HG02973 (cell line): ENCODE data around the gene C2CD3.
"Not testable (repeated sequence)": the region's sequence is repeated elsewhere in the genome, so short reads cannot be mapped to it uniquely, and the experiment has no call there.

Experiments
- ATAC-seq: cut with Tn5 transposase; IDR thresholded peaks from one replicate; pipeline ENCODE4 v1.9.1; 2021; ENCODE audit warnings: moderate library complexity; ENCODE audit not compliant: unreplicated experiment

The C2CD3 gene

DNA sequence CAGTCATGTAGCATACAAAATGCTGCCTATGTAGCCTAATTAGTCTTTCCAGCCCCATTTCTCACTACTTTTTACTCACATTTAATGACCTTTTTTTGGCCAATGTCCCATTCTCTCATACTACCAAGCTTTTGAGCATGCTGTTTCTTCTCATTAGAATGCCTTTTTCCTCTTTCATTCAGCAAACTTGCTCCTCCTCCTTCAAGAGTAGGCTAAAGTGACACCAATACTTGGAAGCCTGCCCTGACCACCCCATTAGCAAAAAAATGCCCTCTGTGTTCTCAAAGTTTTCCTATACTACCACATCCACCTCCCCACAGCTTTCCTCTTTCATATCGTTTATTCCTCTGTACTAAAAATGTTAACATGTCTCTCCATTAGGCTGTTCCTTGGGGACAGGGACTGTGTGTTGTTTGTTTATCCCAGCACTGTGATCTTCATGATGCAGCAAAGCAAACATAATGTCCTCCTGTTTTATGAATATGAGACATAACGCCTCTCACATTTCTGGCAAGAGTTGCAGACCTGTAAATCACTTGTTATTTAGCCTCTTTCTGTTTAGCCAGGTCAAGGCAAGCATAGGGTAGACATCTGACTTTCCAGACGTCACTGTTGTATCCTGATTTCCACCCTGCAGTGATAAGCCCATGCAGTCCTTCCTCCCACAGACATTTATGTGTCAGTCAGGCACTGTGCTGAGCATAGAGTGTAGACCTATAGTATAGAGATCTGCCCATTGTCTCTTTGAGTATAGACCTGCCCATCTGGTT lies 99.9 kb downstream of the C2CD3 start:
- ATAC-seq, result no peak

DNA sequence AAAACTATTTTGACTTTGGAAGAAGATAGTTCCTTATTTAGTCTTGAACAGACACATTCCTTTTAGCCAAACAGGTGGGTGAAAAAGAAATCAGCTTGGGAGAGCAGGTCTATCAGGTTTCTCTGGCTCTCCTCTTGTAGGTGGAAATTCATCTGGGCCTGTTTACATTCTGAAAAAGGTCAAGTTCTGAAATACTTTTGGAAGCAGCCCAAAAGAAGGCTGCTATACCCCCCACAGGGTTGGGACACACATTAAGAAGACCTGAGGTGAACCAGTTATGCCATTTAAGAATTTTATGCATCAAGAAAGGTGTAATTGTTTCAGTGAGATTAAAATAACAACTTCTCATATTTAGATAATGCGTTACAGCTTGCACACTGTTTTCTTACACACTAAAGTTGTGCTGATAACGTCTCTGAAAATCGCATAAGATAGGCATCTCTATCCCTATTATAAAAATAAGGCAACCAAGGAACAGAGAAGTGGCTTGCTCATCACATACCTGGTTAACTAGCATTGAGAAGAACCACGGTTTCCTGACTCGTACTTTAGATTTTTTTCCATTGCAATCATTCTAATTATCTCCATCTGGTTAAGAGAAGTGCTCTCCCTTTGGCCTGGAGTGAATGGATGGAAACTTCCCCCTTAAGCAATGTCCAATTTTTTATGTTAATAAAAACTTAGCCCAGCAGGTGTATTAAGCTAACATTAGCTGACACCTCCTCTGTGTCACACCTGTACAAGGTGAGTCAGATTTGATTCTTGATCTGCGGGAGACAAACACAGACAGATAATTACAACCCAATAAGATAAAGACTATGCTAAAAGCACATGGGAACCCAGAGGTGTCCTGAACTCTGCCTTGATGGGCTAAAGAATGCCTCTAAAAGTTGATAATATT lies 101.4 kb downstream of the C2CD3 start:
- ATAC-seq, result no peak

DNA sequence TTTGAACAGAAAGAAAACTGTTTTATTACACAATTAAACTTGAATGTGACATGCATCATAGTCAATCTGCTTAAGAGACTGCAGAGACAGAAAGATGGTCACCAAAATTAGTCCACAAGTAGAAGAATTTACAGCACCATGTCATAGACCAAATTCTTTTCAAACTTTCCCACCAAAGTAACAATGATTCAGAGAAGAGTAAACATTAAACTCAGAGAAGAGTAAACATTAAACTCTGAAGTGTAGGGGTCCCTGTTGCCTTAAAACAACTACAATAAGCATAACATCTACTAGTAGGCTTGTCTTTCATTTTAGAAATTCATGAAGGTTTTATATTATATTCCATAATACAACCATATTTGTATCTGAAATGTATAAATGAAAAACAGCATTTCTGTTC lies 104.1 kb downstream of the C2CD3 start:
- ATAC-seq, result not testable (repeated sequence)

DNA sequence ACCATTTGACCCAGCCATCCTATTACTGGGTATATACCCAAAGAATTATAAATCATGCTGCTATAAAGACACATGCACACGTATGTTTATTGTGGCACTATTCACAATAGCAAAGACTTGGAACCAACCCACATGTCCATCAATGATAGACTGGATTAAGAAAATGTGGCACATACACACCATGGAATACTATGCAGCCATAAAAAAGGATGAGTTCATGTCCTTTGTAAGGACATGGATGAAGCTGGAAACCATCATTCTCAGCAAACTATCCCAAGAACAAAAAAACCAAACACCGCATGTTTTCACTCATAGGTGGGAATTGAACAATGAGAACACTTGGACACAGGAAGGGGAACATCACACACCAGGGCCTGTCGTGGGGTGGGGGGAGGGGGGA lies 105.3 kb downstream of the C2CD3 start:
- ATAC-seq, result not testable (repeated sequence)

DNA sequence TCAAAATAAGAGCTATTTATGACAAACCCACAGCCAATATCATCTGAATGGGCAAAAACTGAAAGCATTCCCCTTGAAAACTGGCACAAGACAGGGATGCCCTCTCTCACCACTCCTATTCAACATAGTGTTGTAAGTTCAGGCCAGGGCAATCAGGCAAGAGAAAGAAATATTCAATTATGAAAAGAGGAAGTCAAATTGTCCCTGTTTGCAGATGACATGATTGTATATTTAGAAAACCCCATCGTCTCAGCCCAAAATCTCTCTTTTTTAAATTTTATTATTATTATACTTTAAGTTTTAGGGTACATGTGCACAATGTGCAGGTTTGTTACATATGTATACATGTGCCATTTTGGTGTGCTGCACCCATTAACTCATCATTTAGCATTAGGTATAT lies 107.2 kb downstream of the C2CD3 start:
- ATAC-seq, result not testable (repeated sequence)

DNA sequence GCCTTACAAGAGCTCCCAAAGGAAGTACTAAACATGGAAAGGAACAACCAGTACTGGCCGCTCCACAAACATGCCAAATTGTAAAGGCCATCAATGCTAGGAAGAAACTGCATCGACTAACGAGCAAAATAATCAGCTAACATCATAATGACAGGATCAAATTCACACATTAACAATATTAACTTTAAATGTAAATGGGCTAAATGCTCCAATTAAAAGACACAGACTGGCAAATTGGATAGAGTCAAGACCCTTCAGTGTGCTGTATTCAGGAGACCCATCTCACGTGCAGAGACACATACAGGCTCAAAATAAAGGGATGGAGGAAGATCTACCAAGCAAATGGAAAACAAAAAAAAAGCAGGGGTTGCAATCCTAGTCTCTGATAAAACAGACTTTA lies 109.2 kb downstream of the C2CD3 start:
- not testable (repeated sequence) for ATAC-seq

DNA sequence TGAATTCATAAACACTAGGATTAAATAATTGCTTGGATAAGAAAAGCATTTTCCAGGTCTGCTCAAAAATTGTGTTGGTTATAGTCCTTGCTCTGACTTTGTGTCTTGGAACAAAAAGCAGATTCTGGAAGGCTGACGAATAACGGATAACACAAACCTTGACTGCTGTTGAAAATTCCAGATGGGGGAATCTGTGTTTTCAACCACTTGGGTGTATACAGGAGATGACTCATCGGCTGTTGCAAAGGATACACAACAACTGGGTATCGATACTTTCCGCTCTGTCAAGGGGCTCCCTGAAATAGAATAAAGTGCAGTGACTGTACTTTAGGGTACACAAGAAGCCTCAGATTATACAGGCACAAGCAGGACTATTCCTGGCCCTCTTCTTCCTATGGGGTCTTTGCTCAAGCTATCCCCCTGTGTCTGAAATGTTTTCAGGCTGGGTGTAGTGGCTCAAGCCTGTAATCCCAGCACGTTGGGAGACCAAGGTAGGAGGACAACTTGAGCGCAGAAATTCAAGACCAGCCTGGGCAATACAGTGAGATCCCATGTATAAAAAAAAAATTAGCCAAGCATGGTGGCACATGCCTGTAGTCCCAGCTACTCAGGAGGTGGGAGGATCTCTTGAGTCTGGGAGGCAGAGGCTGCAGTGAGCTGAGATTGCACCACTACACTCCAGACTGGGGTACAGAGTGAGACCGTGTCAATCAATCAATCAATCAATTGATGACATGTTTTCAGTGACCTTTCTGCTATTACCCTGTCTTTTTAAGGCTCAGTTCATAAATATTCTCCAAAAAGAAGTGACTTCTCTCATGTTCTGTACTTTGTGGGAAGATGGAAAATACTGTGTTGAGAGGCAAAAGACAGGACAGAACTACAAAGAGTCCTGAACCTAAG lies 113.3 kb downstream of the C2CD3 start:
- ATAC-seq, result no peak

DNA sequence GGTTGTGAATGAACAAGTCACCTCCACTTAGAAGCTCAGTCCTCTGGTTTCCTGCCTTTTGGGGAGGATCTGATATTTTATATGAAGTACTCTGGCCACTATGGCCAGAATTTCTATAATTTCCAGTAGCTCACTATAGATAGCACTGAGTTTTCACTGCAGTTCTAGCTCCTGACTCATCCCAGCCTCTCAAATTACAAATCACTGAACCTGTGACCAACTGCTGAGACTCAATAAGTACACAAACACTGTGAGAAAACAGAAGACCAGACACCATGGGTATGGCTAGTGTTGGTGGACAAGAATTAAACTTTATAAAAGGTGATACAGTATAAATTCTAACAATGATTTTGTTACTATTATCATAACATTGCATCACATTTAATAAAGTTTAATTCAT lies 114.9 kb downstream of the C2CD3 start:
- no peak for ATAC-seq

DNA sequence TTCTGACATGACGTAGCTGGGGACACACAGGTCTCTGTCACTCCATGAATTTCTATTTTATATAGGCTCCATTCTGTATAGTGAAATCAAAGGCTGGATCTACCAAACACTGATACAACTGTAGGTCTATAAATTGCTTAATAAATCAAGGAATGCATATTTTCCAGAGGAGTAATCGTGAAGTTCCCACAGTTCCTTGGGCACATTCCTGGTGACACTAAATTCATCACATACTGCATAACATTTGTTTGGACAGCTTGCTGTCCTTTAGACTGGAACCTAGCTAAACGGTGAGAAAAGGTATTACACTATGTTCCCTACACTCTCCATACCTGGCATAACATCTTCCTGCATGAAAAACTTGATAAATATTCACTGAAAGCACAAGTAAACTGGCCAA lies 120.3 kb downstream of the C2CD3 start:
- no peak for ATAC-seq

DNA sequence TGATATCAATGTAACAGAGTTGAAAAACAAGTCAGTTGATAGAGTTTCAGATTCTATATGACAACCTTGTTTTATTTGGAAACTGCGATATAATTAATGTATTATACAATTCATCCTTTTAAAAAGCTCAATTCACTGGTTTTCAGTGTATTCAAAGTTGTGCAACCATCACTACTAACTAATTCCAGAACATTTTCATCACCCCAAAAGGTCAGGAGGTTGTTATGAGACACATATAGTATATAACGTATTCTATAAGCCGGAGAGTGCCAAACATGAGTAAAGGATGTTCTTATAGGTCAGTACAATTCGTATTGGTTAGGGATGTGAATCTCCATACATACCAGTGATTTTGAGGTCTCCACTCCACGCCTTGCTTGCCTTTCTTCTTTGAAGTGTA lies 121.8 kb downstream of the C2CD3 start:
- ATAC-seq, result no peak

DNA sequence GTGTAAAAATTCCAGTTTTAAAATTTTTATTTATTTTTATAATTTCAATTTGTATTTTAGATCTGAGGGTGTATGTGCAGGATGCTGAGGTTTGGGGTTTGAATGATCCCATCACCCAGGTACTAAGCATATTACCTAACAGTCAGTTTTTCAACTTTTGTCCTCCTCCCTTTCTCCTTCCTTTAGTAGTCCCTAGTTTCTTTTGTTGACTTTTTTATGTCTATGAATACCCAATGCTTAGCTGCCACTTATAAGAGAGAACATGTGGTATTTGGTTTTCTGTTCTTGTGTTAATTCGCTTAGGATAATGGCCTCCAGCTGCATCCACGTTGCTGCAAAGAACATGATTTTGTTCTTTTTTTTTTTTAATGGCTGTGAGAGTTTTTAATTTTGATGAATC lies 126.3 kb downstream of the C2CD3 start:
- ATAC-seq, result no peak

DNA sequence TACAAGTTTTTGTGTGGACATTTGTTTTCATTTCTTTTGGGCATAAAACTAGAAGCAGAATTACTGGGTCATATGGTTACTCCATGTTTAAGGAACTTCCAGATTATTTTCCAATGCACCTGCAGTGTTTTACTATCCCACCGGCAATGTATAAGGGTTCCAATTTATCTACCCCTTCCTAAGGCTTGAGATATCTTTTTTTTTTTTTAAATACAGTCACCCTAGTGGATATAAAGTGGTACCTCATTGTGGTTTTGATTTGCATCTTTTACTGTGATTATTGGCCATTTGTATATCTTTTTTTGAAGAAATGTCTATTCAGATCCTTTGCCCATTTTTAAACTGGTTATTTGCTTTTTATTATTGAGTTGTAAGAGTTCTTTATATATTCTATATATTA lies 127.4 kb downstream of the C2CD3 start:
- ATAC-seq, result no peak

DNA sequence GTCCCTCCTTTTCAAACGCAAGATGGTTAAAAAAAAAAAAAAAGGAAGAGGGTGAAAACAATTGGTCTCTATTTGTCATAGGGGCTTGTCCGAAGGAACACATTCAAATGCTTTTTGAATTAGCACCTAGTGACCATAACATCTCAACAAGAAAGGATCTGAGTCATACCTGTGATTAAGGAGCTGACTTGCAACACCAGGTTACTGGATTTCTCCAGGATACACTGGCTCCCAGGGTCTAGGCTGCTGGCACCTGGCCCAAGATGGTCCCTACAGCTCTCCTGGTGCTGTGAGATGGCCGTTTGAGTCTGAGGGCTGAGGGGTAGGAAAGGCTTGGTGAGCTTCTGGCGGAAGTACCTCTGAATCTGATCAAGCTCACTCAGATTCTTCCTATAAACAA lies 133.5 kb downstream of the C2CD3 start:
- ATAC-seq, result no peak

DNA sequence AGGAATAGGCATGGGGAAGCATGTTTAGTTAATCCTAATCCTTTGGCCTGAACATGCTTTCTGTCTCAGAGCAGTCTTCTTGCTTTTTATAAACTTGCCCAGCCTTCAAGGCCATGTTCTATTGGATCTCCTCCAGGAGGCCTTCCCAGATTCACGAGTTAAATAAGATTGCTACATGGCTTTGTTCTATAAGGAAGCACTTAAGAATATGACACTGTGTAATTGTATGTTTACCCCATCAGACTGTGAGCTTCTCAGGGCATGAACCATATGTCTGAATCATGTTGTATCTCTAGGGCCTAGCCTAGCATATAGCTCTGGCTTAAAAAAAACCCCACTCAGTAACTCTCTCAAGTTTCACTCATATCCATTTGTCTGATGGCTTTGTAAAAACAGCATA lies 135.5 kb downstream of the C2CD3 start:
- no peak for ATAC-seq

DNA sequence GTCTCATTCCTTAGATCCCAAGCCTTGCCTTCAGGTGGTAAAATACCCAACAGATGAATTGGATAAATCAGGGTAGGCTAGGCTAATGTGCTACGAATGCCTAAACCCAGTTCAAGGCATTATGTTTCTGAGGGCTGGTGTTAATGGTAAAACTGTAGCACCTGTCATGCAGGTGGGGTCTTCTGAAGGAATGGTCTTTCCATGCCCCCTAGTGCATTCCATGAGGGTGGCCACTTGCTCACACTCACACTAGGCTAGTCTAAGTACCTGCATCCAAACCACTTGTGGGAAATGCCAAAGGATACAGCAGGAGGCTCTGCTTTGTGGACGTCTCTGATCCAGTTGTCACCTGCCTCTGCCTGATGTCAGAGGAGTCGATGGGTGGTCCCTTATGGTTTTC lies 137.8 kb downstream of the C2CD3 start:
- no peak for ATAC-seq

DNA sequence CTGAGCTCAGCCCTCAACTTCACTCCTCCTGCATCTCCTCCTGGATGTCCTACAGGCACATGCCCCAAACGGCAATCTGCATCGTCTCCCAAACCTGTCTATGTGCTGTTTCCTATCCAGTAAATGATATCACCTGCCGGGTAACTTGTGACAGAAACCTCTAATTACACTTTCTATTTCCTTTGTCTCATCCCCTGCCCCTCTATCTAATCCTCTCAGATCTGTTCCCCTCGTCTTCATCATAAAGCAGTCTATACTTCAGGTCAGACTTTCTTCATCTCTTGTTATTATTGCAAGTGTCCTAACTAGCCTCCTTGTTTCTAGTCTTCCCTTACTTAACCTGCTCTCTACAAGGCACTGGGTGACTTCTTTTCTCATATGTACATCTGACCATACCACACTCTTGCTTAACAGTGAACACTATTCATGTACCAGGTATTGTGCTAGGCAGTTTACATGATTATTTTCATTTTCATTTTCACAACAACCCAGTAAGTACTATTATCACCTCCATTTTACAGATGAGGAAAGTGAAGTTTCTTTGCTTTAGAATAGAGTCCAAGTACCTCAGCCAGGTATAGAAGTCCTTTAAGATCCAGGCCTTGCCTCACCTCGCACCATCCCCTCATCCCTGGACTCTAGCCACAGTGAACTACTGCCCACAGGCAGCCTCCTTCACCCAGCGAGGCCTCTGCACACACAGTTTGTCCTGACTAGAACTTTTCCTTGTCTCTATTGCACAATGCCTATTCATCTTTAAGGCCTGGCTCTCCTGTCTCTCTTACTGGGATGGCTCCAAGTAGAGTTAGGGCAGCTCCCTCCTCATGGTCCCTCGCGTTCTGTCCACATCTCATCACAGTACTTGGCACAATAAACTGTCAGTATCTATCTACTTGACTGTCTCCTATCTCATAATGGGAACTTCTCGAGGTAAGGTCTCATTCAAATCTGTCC lies 139.8 kb downstream of the C2CD3 start:
- no peak for ATAC-seq

DNA sequence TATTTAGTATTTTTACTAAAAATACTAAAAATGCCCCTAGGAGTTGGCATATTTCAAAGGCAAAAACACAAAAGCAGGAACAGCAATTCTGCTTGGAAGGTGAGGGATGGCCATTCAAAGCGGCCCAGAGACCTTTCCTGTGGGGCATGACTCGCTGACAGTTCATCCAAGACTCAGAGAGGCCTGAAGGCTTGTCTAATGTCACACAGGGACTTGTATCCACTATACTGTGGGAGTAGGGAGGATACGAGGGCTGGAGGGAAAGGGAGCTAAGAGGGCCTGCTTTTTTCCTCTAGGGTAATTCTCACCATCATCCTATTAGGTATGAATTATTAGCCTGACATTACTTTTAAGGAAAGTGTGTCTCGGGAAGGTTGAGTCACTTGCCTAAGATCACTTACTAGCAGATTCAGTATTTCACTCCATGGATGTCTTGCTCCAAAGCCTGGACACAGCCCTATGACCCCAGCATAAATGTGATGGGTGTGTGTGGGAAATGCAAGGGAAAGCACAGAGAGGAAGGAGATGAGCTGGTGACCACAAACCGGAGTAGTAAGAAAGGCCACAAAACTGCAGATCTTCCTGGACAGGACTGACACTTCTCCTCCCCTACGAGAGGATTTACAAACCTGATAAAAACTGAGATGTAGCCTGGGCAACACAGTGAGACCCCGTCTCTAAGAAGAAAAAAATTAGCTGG lies 145.2 kb downstream of the C2CD3 start:
- ATAC-seq, result no peak

DNA sequence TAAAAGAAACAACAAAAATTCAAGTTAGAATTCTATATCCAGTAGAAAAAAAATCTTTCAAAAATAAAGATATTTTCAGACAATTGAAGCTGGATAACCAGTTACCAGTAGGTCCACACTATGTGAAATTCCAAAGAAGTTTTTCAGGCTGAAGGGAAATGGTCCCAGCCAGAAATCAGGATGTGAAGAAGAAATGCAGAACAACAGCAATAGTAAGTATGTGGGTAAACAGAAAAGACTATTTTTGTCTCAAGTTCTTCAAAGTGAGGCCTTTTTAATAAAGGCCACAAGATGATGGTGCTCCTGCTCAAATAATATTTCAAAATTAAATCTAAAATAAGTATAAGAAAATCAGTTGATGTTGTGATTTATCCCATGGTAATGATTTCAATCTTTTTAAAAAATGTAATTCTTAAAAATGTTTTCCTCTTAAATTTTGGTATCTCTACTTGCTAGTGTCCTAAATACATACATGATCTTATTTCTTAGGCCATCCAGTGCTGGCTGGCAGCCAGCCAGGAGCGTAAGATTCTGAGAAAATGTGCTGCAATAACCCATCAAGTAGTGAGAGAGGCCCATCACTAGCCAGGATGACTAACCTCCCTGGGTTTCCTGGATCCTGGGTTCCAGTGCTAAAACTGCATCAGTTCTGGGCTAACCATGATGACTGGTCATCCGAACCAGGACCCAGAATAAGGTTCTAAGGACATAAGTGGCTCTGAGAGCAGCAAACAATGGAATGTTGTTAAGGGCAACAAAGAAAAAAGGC lies 146.4 kb downstream of the C2CD3 start:
- no peak for ATAC-seq

DNA sequence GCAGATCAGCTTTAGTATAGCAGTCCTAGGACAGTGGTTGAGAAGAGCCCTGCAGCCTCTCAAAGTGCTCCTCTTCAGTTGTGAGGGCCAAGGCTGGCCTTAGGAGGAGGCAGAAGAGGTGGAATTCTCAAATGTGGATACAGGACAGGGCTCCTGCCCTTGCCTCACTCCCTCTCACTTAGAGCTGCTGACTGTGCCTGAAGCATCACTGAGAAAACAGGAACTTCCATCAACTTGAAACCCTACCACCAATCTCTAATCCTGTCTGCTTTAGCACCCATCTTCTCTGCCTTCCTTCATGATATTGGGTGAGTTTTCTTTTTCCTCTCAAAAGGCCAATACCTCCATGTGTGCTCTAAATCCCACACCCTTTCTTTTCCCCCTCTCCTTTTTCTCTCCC lies 147.5 kb downstream of the C2CD3 start:
- ATAC-seq, result no peak
